HPDE6-E6E7 (cell line): ENCODE results near the gene DEFB116.
"Not testable (repeated sequence)": the region's sequence is repeated elsewhere in the genome, so short reads cannot be mapped to it uniquely, and the experiment has no call there.

Experiments
- DNase-seq: peaks from one replicate; pipeline ENCODE4 v3.0.0; 2011; ENCODE audit warnings: missing footprints; ENCODE audit errors: extremely low spot score

The DEFB116 gene, protein sequence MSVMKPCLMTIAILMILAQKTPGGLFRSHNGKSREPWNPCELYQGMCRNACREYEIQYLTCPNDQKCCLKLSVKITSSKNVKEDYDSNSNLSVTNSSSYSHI

DNA sequence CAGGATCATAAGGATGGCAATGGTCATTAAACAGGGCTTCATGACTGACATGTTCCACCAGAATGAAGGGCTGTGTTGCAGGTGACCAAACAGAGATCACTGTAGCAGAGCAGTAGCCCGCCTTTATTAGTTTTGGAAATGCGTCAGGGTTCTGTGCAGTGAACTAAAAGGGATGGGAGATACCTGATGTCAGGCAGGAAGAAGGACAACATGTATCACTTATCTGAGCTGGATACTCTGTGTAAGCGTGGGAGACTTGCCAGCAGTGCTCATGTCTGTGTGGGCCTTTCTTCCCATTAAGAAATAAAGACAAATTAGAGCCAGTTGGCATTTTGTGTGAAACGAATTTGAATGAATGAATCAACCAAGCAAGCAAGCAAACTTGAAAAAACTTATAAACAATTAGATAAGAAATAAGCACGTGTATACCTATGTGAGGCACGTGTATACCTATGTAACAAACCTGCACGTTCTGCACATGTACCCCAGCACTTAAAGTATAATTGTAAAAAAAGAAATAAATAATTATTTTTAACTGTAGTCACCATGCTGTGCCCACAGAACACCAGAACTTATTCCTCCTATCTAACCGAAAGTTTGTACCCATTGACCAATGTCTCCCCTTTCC, at the start of gene DEFB116:
TSS of gene DEFB116 (minus strand) at position 51 of the 628 bp plus-strand sequence. CDS start at position 51, 0 bp downstream.
- no peak for DNase-seq

DNA sequence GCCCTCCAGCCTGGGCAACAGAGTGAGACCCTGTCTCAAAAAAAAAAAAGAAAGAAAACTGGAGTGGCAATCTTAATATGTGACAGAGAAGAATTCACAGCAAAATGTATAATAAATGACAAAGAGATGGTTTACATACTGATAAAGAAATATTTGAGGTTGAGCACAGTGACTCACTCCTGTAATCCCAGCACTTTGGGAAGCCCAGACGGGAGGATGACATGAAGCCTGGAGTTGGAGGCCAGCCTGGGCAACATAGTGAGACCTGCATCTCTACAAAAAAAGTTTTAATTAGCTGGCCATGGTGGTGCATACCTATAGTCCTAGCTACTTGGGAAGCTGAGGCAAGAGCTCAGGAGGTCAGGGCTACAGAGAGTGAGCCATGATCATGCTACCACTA, 47.6 kb upstream of the DEFB116 start:
- DNase-seq, result no peak

DNA sequence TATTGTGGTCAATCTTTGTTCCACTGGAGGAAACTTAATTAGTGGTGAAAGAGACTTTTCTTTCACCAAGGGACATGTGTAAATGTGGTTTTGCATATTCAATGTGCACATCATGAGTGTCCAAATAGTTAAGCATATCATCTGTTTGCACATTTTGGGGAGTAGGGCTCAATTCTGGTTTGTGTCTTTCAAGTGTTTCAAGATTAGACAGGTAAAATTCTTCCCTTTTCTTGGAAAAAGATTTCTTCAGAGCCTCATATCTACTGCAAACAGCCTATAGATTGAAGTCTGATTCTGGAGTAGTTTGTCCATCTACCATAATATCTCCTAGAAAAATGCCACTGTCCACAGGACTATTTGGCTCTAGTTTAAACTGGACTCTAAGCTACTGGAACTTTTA, 33.1 kb upstream of the DEFB116 start:
- no peak for DNase-seq

DNA sequence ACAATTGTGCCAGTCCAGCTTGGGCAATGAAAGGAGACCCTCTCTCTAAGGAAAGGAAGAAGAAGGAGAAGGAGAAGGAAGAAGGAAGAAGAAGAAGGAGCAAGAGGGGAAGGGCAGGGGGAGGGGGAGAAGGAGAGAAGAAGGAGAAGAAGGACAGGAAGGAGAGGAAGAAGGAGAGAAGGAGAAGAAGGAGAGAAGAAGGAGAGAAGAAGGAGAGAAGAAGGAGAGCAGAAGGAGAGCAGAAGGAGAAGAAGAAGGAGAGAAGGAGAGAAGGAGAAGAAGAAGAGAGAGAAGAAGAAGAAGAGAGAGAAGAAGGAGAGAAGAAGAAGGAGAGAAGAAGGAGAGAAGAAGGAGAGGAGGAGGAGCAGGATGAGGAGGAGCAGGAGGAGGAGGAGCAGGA, 22.5 kb upstream of the DEFB116 start:
- no peak for DNase-seq

DNA sequence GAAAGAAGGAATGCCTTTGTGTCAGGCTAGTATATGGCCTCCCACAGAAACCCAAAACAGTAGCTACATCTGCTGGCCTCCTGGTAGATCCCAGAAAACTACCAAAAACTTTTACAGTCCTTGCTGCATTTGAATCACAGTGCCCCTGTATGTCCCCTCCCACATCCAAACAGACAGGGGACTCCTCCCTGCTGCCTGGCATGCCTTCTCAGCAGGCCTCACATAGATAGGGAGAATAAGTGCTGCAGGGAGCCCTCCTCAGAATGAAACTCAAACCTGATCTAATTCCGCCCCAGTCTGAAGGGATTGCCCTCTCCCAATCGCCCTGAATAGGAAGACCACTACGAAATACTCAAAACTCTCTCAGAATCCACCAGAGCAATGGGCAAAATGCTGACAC, 14.1 kb upstream of the DEFB116 start:
- DNase-seq, result no peak

DNA sequence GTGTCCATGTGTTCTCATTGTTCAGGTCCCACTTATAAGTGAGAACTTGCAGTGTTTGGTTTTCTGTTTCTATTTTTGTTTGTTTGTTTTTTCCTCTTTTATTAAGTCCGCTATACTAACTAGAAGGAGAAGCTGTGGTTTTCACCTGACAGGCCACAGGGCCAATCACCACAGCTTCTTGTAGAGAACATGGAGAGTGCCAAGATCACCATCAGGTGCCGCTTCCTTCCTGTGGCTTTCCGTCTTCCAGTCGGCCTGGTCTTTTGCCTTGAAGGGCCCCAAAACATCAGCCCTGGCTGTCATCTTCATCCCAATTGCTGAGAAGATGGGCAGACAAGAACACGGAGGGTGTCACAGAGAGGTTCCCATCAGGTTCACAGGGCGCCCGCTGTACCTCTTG, 23.4 kb downstream of the DEFB116 start:
- DNase-seq, result not testable (repeated sequence)

DNA sequence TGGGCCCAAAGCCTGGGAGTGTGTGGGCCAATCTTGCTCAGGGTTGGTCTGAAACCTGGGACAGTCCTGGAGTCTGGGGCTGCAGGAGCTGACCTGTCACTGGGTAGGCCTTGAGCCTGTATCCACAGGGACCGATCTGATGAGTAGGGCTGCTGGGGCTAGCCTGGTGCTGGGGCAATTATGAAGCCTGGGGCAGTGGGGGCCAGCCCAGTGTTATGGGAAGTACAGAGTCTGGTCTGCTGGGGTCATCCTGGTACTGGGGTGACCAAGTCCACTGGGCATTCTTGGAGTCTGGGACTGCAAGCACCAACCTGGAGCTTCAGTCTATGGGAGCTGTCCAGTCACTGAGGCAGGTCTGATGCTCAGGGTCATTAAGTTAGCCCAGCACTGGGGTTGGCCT, 30.2 kb downstream of the DEFB116 start:
- DNase-seq, result no peak

DNA sequence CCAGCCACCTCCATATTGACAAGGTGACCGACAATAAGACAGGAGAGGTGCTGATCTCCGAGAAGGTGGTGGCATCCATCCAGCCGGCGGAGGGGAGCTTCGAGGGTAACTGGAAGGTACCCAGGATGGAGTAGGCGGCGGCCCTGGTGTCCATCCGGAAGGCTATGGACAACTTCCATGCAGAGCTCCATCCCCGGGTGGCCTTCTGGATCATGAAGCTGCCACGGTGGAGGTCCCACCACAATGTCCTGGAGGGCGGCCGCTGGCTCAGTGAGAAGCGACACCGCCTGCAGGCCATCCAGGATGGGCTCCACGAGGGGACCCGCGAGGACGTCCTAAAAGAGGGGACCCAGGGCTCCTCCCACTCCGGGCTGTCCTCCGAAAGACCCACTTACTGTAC, 33.9 kb downstream of the DEFB116 start:
- no peak for DNase-seq

DNA sequence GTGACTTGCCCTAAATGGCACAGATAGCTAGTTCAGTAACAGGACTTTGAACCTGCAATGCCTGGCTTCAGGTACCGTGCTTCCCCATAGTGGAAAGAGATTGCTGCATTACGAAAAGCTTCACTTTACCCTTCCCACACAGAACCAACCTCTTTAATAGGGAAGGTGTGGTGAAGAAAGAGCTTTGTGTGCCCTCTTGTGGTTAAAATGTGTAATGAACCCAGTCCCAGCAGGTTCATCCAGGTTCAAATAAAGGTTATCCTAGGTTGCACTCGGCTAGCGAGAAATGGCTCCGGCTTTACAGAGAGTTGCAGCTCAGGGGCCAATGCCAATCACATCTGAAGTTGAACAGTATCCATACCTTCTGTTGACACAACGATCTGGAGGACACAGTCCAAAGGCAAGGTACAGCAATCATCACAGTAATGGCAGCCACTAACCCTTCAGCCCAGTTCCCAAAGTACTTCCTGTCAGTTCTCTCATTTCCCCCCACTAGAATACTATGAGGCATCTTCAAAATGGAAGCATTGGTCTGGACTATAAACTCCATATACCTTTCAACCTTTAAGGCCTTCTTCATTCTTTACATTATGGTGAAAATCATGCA, 48.0 kb downstream of the DEFB116 start:
- no peak for DNase-seq

DNA sequence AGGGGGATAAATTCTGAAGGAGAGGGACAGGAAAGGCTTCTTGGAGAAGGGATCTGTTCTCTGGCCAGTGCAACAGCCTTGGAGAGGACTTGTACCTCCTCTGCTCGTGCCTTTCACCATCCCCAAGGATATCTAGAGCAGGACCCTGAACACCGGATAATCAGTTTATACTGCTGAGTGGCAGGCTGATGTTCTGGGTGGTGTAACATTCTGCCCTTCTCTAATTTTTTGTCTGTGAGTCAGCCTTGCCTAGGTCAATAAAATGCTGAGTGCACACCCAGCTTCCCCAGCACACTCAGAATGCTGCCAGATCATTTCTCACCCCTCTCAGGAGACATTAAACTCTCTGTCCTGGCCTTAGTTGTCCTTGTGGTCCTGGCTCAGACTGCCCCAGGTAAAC, 51.0 kb downstream of the DEFB116 start, which contains the start of gene DEFB115:
TSS of gene DEFB115 (plus strand) at position 301 of the 400 bp plus-strand sequence. CDS start at position 301, 0 bp downstream.
- no peak for DNase-seq

DNA sequence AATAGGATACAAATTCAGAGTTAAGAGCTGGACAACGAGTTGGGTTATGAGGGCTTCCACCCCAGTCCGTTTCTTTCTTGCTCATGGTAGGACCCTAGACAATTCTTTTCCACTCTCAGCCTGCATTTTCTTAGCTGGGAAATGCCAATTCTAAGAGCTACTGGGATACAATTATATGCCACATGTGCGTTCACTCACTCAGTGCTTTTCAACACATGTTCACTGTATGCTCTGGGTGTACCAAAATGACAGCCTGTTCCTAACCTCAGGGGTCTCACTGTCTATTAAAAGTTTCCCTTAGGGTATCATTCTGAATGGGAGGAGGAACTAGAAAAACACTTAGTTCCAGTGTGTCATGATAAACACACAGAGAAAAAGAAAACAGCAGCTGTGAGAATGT, 51.4 kb downstream of the DEFB116 start:
- no peak for DNase-seq
